Endodermal cell (in vitro differentiated cells): ENCODE results near the gene UPK1B. TPM values are rescaled to one million over a fixed set of nuclear protein-coding genes. Genes with fewer than 3 reads are reported as not detected.

Source experiments
- DNase-seq: peaks from one replicate; pipeline ENCODE4 v3.0.0-alpha.2; 2017
- H3K27ac ChIP-seq: 2 replicates; pipeline ENCODE4 v1.5.1; 2013; ENCODE audit warnings: mild to moderate bottlenecking, low read depth, low read length, moderate library complexity
- H3K27me3 ChIP-seq: 2 replicates; pipeline ENCODE4 v1.6.1; 2013; ENCODE audit warnings: mild to moderate bottlenecking, low read length, moderate library complexity; ENCODE audit not compliant: insufficient read depth, control insufficient read depth, poor library complexity, severe bottlenecking
- H3K36me3 ChIP-seq: 2 replicates; pipeline ENCODE4 v1.7.0; 2013; ENCODE audit warnings: mild to moderate bottlenecking, low read length, moderate library complexity; ENCODE audit not compliant: control insufficient read depth, insufficient read depth
- H3K4me1 ChIP-seq: one replicate; pipeline ENCODE4 v1.7.0; 2013; ENCODE audit warnings: low read length; ENCODE audit not compliant: control insufficient read depth, insufficient read depth
- H3K4me3 ChIP-seq: 2 replicates; pipeline ENCODE4 v1.5.1; 2013; ENCODE audit warnings: mild to moderate bottlenecking, low read length, moderate library complexity
- H3K9ac ChIP-seq: 2 replicates; pipeline ENCODE4 v1.6.1; 2013; ENCODE audit warnings: mild to moderate bottlenecking, low read length, moderate library complexity; ENCODE audit not compliant: poor library complexity, severe bottlenecking; ENCODE audit errors: extremely low read depth
- H3K9me3 ChIP-seq: 2 replicates; pipeline ENCODE4 v1.6.1; 2013; ENCODE audit warnings: mild to moderate bottlenecking, low read length, moderate library complexity; ENCODE audit not compliant: control insufficient read depth
- H3K27ac Mint-ChIP-seq: 2 replicates; pipeline ENCODE4 v1.8.0; 2020; ENCODE audit warnings: mixed read lengths
- H3K27me3 Mint-ChIP-seq: 2 replicates; pipeline ENCODE4 v1.8.0; 2021; ENCODE audit warnings: mild to moderate bottlenecking, mixed read lengths; ENCODE audit not compliant: insufficient read depth
- H3K36me3 Mint-ChIP-seq: 2 replicates; pipeline ENCODE4 v1.8.0; 2020; ENCODE audit warnings: low read depth, mixed read lengths
- H3K4me1 Mint-ChIP-seq: 2 replicates; pipeline ENCODE4 v1.8.0; 2020; ENCODE audit warnings: mixed read lengths
- H3K4me3 Mint-ChIP-seq: 2 replicates; pipeline ENCODE4 v1.8.0; 2020; ENCODE audit warnings: mild to moderate bottlenecking, moderate library complexity, mixed read lengths
- H3K9me3 Mint-ChIP-seq: 2 replicates; pipeline ENCODE4 v1.8.0; 2020; ENCODE audit warnings: mild to moderate bottlenecking, mixed read lengths
- WGBS, 2 experiments: methylation state at CpG; one replicate each; pipeline versions ENCODE4 v1.1.5 to v1.1.7; 2013; ENCODE audit warnings: missing lambda C conversion rate in 2 of 2, mixed read lengths in 1 of 2; ENCODE audit not compliant: insufficient coverage in 1 of 2, insufficient read length in 1 of 2; 5-methylcytosine and 5-hydroxymethylcytosine counted together
- total RNA-seq, 2 donors: library from RNA; stranded (reverse); fragmentation: NEBNext Ultra II Directional in 1 of 2; extraction: Animal tissue kit (Norgen Biotek cat#: 25700) in 1 of 2; gene quantifications; 2 replicates in 1 of 2; 3 replicates in 1 of 2; pipeline ENCODE4 v1.2.1, GENCODE V29; 2021
- TF ChIP-seq, protein P1 (sequence below): fragments of 200-600 bp; sonication (generic); conservative IDR thresholded peaks from 2 replicates; pipeline ENCODE4 v1.5.0; 2021; ENCODE audit warnings: antibody characterized with exemption, mild to moderate bottlenecking

UPK1B gene
- total RNA-seq, 2 donors from 2014 or later = 4.9 to 11.3 TPM

DNA sequence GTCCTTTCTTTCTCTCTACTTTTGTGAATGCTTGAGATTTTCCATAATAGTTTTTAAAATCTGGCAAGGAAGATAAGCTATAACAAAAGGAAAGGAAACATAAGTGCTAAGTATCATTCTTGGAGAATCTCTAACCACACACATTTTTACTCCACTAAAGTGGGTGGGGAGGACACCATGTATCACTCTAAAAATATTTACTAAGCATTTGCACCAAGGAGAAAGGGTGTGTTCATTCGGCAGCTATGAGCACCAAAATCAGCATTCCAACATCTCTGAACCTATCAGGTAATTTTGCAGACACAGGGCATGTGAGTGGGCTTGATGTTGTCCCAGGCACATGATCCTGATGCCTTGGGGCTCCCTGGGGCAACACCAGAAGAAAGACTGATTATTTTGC, 61.8 kb downstream of the UPK1B start:
- Mint-ChIP-seq H3K27me3 (no peaks in the 10 kb centered on the region), H3K4me3 (no peak overlapping the region), H3K36me3 (peaks cover 68% of the 10 kb centered on the region), H3K27ac (no peak overlapping the region), H3K9me3 (no peaks in the 10 kb centered on the region), H3K4me1 (peaks cover 5% of the 10 kb centered on the region)
- 95% methylated on average over 1 of the region's 1 CpG; no CpG with 5 or more reads in 1 of the 2 experiments for WGBS, 2 experiments
- TF ChIP-seq, protein P1, sequence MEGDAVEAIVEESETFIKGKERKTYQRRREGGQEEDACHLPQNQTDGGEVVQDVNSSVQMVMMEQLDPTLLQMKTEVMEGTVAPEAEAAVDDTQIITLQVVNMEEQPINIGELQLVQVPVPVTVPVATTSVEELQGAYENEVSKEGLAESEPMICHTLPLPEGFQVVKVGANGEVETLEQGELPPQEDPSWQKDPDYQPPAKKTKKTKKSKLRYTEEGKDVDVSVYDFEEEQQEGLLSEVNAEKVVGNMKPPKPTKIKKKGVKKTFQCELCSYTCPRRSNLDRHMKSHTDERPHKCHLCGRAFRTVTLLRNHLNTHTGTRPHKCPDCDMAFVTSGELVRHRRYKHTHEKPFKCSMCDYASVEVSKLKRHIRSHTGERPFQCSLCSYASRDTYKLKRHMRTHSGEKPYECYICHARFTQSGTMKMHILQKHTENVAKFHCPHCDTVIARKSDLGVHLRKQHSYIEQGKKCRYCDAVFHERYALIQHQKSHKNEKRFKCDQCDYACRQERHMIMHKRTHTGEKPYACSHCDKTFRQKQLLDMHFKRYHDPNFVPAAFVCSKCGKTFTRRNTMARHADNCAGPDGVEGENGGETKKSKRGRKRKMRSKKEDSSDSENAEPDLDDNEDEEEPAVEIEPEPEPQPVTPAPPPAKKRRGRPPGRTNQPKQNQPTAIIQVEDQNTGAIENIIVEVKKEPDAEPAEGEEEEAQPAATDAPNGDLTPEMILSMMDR = no peak
- Histone ChIP-seq H3K9ac (no peak overlapping the region), H3K9me3 (no peaks in the 10 kb centered on the region), H3K36me3 (peaks cover 74% of the 10 kb centered on the region), H3K27ac (no peak overlapping the region), H3K4me3 (no peak overlapping the region), H3K27me3 (no peaks in the 10 kb centered on the region), H3K4me1 (no peaks in the 10 kb centered on the region)
- no peak for DNase-seq

DNA sequence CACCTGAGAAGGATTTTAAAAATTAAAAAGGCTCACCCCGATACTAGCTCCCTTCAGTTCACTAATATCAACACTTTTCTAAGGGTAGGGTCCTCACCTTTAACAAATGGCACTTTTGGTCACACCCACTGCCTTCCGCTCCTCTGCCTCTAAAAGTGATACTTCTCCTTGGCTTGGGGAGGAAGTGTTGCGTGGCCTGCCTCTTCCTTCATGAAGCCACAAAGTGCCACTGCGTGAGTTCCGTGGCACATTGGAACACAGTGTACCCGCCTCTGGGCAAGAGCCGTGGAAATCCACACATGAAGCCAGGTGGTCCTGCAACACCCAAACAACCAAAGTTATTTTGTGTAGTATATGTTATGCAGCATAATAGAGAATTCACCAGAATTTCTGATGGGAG, 63.4 kb downstream of the UPK1B start:
- H3K9me3 Mint-ChIP-seq = peaks cover 4% of the 10 kb centered on the region
- H3K36me3 ChIP-seq = peaks cover 60% of the 10 kb centered on the region

DNA sequence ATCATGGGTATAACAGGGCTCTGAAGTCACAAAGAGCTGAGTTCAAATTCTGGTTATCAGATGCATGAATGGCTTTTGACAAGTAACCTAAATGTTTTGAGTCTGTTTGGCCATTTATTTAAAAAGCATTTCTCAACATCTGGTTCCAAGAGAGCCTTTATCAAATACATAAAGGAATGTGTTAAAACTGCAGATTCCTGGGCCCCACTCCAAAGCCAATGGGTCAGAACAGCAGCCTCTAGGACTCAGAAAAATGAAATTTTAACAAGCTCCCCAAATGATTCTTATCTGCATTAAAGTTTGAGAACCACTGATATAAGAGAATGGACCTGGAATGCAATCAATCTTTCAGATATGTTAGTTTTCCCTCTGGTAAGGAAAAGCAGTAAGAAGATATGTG, 63.9 kb downstream of the UPK1B start:
- Histone ChIP-seq H3K4me3 (peak overlapping the region; percentile 57), H3K27me3 (no peaks in the 10 kb centered on the region), H3K4me1 (no peaks in the 10 kb centered on the region), H3K9ac (no peak overlapping the region), H3K36me3 (peaks cover 55% of the 10 kb centered on the region), H3K9me3 (no peaks in the 10 kb centered on the region), H3K27ac (no peak overlapping the region)
- H3K27ac Mint-ChIP-seq = no peak overlapping the region
- H3K4me3 Mint-ChIP-seq = peak overlapping the region; percentile 22
- peaks cover 6% of the 10 kb centered on the region for H3K9me3 Mint-ChIP-seq
- no peaks in the 10 kb centered on the region for H3K27me3 Mint-ChIP-seq
- H3K36me3 Mint-ChIP-seq = peaks cover 50% of the 10 kb centered on the region
- no peak for DNase-seq
- TF ChIP-seq, protein P1 = no peak
- peaks cover 5% of the 10 kb centered on the region for H3K4me1 Mint-ChIP-seq

More for the DNA sequence above, 63.4 kb downstream of the UPK1B start:
- H3K4me3 ChIP-seq = peak overlapping the region; percentile 57
- TF ChIP-seq, protein P1 = no peak
- Mint-ChIP-seq H3K4me1 (peaks cover 5% of the 10 kb centered on the region), H3K27me3 (no peaks in the 10 kb centered on the region), H3K27ac (no peak overlapping the region), H3K36me3 (peaks cover 56% of the 10 kb centered on the region), H3K4me3 (no peak overlapping the region)
- H3K9me3 ChIP-seq = no peaks in the 10 kb centered on the region
- DNase-seq = no peak
- no peak overlapping the region for H3K27ac ChIP-seq
- no peaks in the 10 kb centered on the region for H3K4me1 ChIP-seq
- 80 to 96% methylated on average over 1 to 7 of the region's 7 CpGs for WGBS, 2 experiments
- no peak overlapping the region for H3K9ac ChIP-seq
- H3K27me3 ChIP-seq = no peaks in the 10 kb centered on the region
